B cell (primary cell): ENCODE measurements around the gene PPP6R1. TPM values are rescaled to one million over a fixed set of nuclear protein-coding genes. Genes with fewer than 3 reads are reported as not detected.

Experiments used
- ATAC-seq: fragments of 200-7000 bp; cut with Tn5 transposase; one replicate; pipeline ENCODE4 v1.10.0; 2021; ENCODE audit warnings: low read depth, mild to moderate bottlenecking, moderate number of reproducible peaks, moderate library complexity
- CTCF ChIA-PET: fragments of 350-600 bp; sonication (Branson Sonifier 250); formaldehyde crosslinking; loops from one replicate; lab custom pipeline; 2021; ENCODE audit warnings: antibody characterized with exemption, inconsistent platforms; lab: Charles Lee
- POLR2A ChIA-PET: fragments of 350-600 bp; sonication (Branson Sonifier 250); formaldehyde crosslinking; loops from one replicate; lab custom pipeline; 2021; ENCODE audit warnings: antibody characterized with exemption; lab: Charles Lee
- DNase-seq: peaks from one replicate; pipeline ENCODE4 v3.0.0; 2013
- H2AFZ ChIP-seq: 2 replicates; pipeline ENCODE4 v1.6.1; 2012; ENCODE audit warnings: mild to moderate bottlenecking, low read depth, low read length; ENCODE audit not compliant: insufficient read depth, poor library complexity, severe bottlenecking
- H3K27ac ChIP-seq, 2 donors: 1 replicate in 1 of 2; 2 replicates in 1 of 2; pipeline ENCODE4 v1.5.1; 2012 to 2013; ENCODE audit warnings: low read length in 2 of 2, mild to moderate bottlenecking in 2 of 2, moderate library complexity in 1 of 2
- H3K27me3 ChIP-seq, 4 experiments: fragments of 200-600 bp in 1 of 4; sonication (generic) in 1 of 4; replicated peaks in 1 of 4; 1 replicate in 2 of 4; 2 replicates in 2 of 4; pipeline versions ENCODE4 v1.6.1 to v1.7.0; 2013 to 2016; ENCODE audit warnings: low read length in 3 of 4, mild to moderate bottlenecking in 2 of 4, mixed read lengths in 1 of 4, moderate library complexity in 1 of 4; ENCODE audit not compliant: insufficient read depth in 4 of 4, control insufficient read depth in 3 of 4; ENCODE audit errors: control extremely low read depth in 1 of 4
- H3K36me3 ChIP-seq, 2 experiments: replicated peaks in 1 of 2; 1 replicate in 1 of 2; 2 replicates in 1 of 2; pipeline versions ENCODE4 v1.6.1 to v1.7.1; 2013; ENCODE audit warnings: low read length in 1 of 2; ENCODE audit not compliant: insufficient read depth in 2 of 2, control insufficient read depth in 1 of 2; ENCODE audit errors: control extremely low read depth in 1 of 2, extremely low read depth in 1 of 2
- H3K4me1 ChIP-seq, 2 donors: fragments of 200-600 bp in 1 of 2; sonication (generic) in 1 of 2; 1 replicate in 1 of 2; 2 replicates in 1 of 2; pipeline versions ENCODE4 v1.5.1 to v1.6.1; 2013 to 2017; ENCODE audit warnings: low read length in 2 of 2; ENCODE audit not compliant: control insufficient read depth in 2 of 2, insufficient read depth in 2 of 2
- H3K4me2 ChIP-seq: replicated peaks from 2 replicates; pipeline ENCODE3; 2012; ENCODE audit warnings: mild to moderate bottlenecking, low read depth, low read length; ENCODE audit not compliant: poor library complexity, severe bottlenecking
- H3K4me3 ChIP-seq, 5 experiments: fragments of 200-600 bp in 1 of 5; sonication (generic) in 1 of 5; 1 replicate in 3 of 5; 2 replicates in 2 of 5; pipeline versions ENCODE4 v1.5.1 to v1.7.0; 2011 to 2016; ENCODE audit warnings: low read length in 4 of 5, mild to moderate bottlenecking in 4 of 5, low read depth in 2 of 5, control low read depth in 1 of 5, moderate library complexity in 1 of 5; ENCODE audit not compliant: insufficient read depth in 1 of 5; ENCODE audit errors: control extremely low read depth in 1 of 5, extremely low read depth in 1 of 5
- H3K79me2 ChIP-seq: fragments of 200-600 bp; sonication (generic); one replicate; pipeline ENCODE4 v1.6.0; 2016; ENCODE audit warnings: low read length; ENCODE audit not compliant: control insufficient read depth, insufficient read depth
- H3K9ac ChIP-seq: fragments of 200-600 bp; sonication (generic); 2 replicates; pipeline ENCODE4 v1.6.1; 2017; ENCODE audit warnings: mild to moderate bottlenecking, low read length, moderate library complexity
- H3K9me3 ChIP-seq, 3 donors: one replicate each; pipeline versions ENCODE4 v1.6.1 to v1.7.1; 2013; ENCODE audit warnings: low read length in 2 of 3; ENCODE audit not compliant: control insufficient read depth in 2 of 3, insufficient read depth in 1 of 3; ENCODE audit errors: control extremely low read depth in 1 of 3
- H4K20me1 ChIP-seq: 2 replicates; pipeline ENCODE4 v1.6.0; 2012; ENCODE audit warnings: mild to moderate bottlenecking, low read length; ENCODE audit not compliant: insufficient read depth, control insufficient read depth, poor library complexity, severe bottlenecking
- H3K27ac Mint-ChIP-seq: one replicate; pipeline ENCODE4 v1.8.0; 2021; ENCODE audit warnings: mixed read lengths
- H3K27me3 Mint-ChIP-seq: one replicate; pipeline ENCODE4 v1.8.0; 2021; ENCODE audit warnings: mixed read lengths
- H3K4me1 Mint-ChIP-seq: one replicate; pipeline ENCODE4 v1.8.0; 2021; ENCODE audit warnings: mixed read lengths
- H3K4me3 Mint-ChIP-seq: one replicate; pipeline ENCODE4 v1.8.0; 2021; ENCODE audit warnings: mixed read lengths
- H3K9me3 Mint-ChIP-seq: one replicate; pipeline ENCODE4 v1.8.0; 2022; ENCODE audit warnings: mixed read lengths; ENCODE audit not compliant: insufficient read depth
- CTCF ChIP-seq: fragments of 200-600 bp; IDR thresholded peaks from one replicate; pipeline ENCODE4 v1.8.0; 2022; ENCODE audit warnings: antibody characterized with exemption, mild to moderate bottlenecking
- EZH2 ChIP-seq: IDR thresholded peaks from 2 replicates; pipeline ENCODE4 v1.6.1; 2012; ENCODE audit warnings: borderline replicate concordance, low read depth, mild to moderate bottlenecking, moderate library complexity, low read length; ENCODE audit not compliant: insufficient read depth, poor library complexity, severe bottlenecking
- WGBS: methylation state at CpG from one replicate; pipeline ENCODE4 v1.1.5; 2013; ENCODE audit warnings: missing lambda C conversion rate; ENCODE audit not compliant: insufficient coverage; 5-methylcytosine and 5-hydroxymethylcytosine counted together
- intact Hi-C: fragments of 100-400 bp; cut with micrococcal nuclease; formaldehyde crosslinking; loops from one replicate; pipeline ENCODE4 v1.10.0; 2022
- polyA plus RNA-seq: library from polyadenylated mRNA; depleted of rRNA; stranded (reverse); fragments of >200 nt; gene quantifications from 2 replicates; pipeline ENCODE4 v1.2.3, GENCODE V29; 2012
- total RNA-seq, 2 donors: library from RNA; stranded (reverse); fragments of 120-200 nt in 1 of 2; gene quantifications; 1 replicate in 1 of 2; 2 replicates in 1 of 2; pipeline versions ENCODE4 v1.2.3 to v1.2.4, GENCODE V29; 2013 to 2022

PPP6R1 gene
- total and polyA plus RNA-seq, 2 donors (not counting 1 experiment from before 2014, with no cell fraction given): 122 to 193 TPM

- Histone ChIP-seq H3K4me1 (no peaks in the 10 kb centered on the region), H3K27me3 (no peaks in the 10 kb centered on the region), H3K36me3 (peaks cover 0 to 6% of the 10 kb centered on the region in 2 experiments), H3K4me3 (no peak overlapping the region), H3K27ac (no peak overlapping the region), H3K4me2 (no peak overlapping the region), H3K9ac (no peak overlapping the region), H2AFZ (no peak overlapping the region), H3K79me2 (peaks cover 64% of the 10 kb centered on the region), H3K9me3 (no peaks in the 10 kb centered on the region), H4K20me1 (peaks cover 6% of the 10 kb centered on the region)
- TF ChIP-seq CTCF (no peak), EZH2 (no peak)
- CTCF ChIA-PET: no interaction called here
- POLR2A ChIA-PET: interaction anchor here (0.7 kb wide), 1 partner anchor 22 kb away, joined by 3 read pairs; no protein-coding TSS in a partner anchor
- no peak for ATAC-seq
- Mint-ChIP-seq H3K9me3 (no peaks in the 10 kb centered on the region), H3K4me1 (peaks cover 10% of the 10 kb centered on the region), H3K27me3 (no peaks in the 10 kb centered on the region), H3K4me3 (no peak overlapping the region), H3K27ac (no peak overlapping the region)
- DNase-seq: no peak
- whole genome bisulfite sequencing: 100% methylated on average over 1 of the region's 4 CpGs
- intact Hi-C loops: no loop called here
Measured at GRCh38 chr19:55266840-55267239, 8.0 kb upstream of the PPP6R1 start.

GRCh38 chr19:55266404-55266803 lies 7.6 kb upstream of the PPP6R1 start:
- Histone ChIP-seq H3K4me2 (no peak overlapping the region), H3K4me3 (no peak overlapping the region), H3K9ac (no peak overlapping the region), H3K27me3 (no peaks in the 10 kb centered on the region), H3K27ac (no peak overlapping the region), H4K20me1 (peaks cover 2% of the 10 kb centered on the region), H3K9me3 (no peaks in the 10 kb centered on the region), H3K79me2 (peaks cover 64% of the 10 kb centered on the region), H3K4me1 (no peaks in the 10 kb centered on the region), H2AFZ (no peak overlapping the region), H3K36me3 (peaks cover 0 to 6% of the 10 kb centered on the region in 2 experiments)
- intact Hi-C loops: no loop called here
- Mint-ChIP-seq H3K4me1 (peaks cover 10% of the 10 kb centered on the region), H3K4me3 (no peak overlapping the region), H3K27me3 (no peaks in the 10 kb centered on the region), H3K27ac (no peak overlapping the region), H3K9me3 (no peaks in the 10 kb centered on the region)
- TF ChIP-seq EZH2: no peak
- TF ChIP-seq CTCF: no peak
- ATAC-seq: no peak
- DNase-seq: no peak
- no CpG with 5 or more reads among the region's 3 CpGs for WGBS
- POLR2A ChIA-PET: no interaction called here
- CTCF ChIA-PET: no interaction called here
